Right lobe of liver (tissue), 6 donors: Measurements from ENCODE around the gene USP33. TPM values are rescaled to one million over a fixed set of nuclear protein-coding genes. Genes with fewer than 3 reads are reported as not detected.
"Not testable (repeated sequence)": the region's sequence is repeated elsewhere in the genome, so short reads cannot be mapped to it uniquely, and the experiment has no call there.

Source experiments
- ATAC-seq, 4 donors: fragments of 200-7000 bp; cut with Tn5 transposase; one replicate each; pipeline ENCODE4 v1.9.1; 2020; ENCODE audit warnings: mild to moderate bottlenecking in 4 of 4, moderate library complexity in 4 of 4
- DNase-seq, 3 donors: peaks; one replicate each; pipeline ENCODE4 v3.0.0-alpha.2; 2020
- H3K27ac ChIP-seq, 3 donors: fragments of 200-600 bp; one replicate each; pipeline ENCODE4 v1.8.0; 2022
- H3K27me3 ChIP-seq, 2 donors: fragments of 200-600 bp; one replicate each; pipeline ENCODE4 v1.8.0; 2022
- H3K36me3 ChIP-seq, 4 donors: fragments of 200-600 bp; sonication (generic) in 1 of 4; one replicate each; pipeline versions ENCODE4 v1.5.1 to v1.8.0; 2017 to 2022; ENCODE audit warnings: control low read depth in 1 of 4
- H3K4me1 ChIP-seq, 4 donors: fragments of 200-600 bp; sonication (generic) in 1 of 4; one replicate each; pipeline versions ENCODE4 v1.5.1 to v1.8.0; 2017 to 2022; ENCODE audit warnings: control low read depth in 1 of 4
- H3K4me3 ChIP-seq, 3 donors: fragments of 200-600 bp; one replicate each; pipeline ENCODE4 v1.8.0; 2022
- H3K9me3 ChIP-seq, 4 donors: fragments of 200-600 bp; sonication (generic) in 1 of 4; one replicate each; pipeline versions ENCODE4 v1.5.1 to v1.8.0; 2017 to 2022; ENCODE audit warnings: control low read depth in 1 of 4
- POLR2A ChIP-seq: fragments of 450-650 bp; IDR thresholded peaks from one replicate; pipeline ENCODE4 v1.6.1; 2017; ENCODE audit warnings: antibody characterized with exemption, mild to moderate bottlenecking
- WGBS: methylation state at CpG from one replicate; pipeline ENCODE4 v1.1.6; 2018; ENCODE audit warnings: low coverage, low lambda C conversion rate; ENCODE audit not compliant: insufficient coverage; ENCODE audit errors: missing lambda C conversion rate; 5-methylcytosine and 5-hydroxymethylcytosine counted together
- intact Hi-C, 2 donors: fragments of 100-400 bp; cut with DNase I; formaldehyde crosslinking; loops; one replicate each; pipeline versions ENCODE4 v1.11.2 to v1.14.1; 2022
- total RNA-seq, 6 experiments: library from RNA; depleted of rRNA in 2 of 6; stranded (reverse); fragments of >200 nt in 2 of 6; fragmentation: NEBNext Ultra II Directional in 3 of 6; extraction: Animal tissue kit (Norgen Biotek cat#: 25700) in 3 of 6; gene quantifications; one replicate each; pipeline versions ENCODE4 v1.1.0 to v1.2.4, GENCODE V29; 2016 to 2023
- TF ChIP-seq, protein P1 (sequence below), 4 donors: fragments of 200-600 bp in 3 of 4; fragments of 450-650 bp in 1 of 4; IDR thresholded peaks; one replicate each; pipeline versions ENCODE4 v1.5.1 to v1.8.0; 2016 to 2022; ENCODE audit warnings: antibody characterized with exemption in 4 of 4, mild to moderate bottlenecking in 2 of 4
- donor health status: DM: no; HTN: yes; CAD: no.
- donor health status: DM: no; HTN: no; CAD: no.
- donor health status: DM: no; HTN: no; CAD: no.
- donor health status: DM: no; HTN: yes; CAD: no.
- donor health status: DM: no; HTN: yes; CAD: no.

The USP33 gene
- total RNA-seq, 6 experiments from 2014 or later, result 16.5 to 31.0 (median 21.4) TPM

DNA sequence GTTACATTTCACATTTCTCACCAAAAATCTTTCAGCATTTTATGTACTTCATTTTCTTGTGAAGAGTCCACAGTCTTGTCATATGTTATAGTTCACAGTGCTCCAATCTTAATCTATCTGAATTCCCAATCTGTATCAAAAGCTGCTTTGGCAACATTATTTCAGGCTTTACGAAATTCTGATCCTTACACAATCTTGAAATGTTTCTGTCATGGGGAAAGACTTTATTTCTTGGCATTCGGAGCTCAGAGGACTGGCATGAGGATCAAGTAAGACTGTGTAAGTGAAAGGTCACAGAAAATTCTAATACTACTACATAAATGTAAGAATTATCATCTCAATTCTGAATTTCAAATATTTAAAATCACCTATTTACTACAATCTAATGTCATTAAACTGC, 2.0 kb downstream of the USP33 start:
- peak overlapping the region in 1 of 3 donors; percentile 97 for H3K4me3 ChIP-seq
- no peaks in the 10 kb centered on the region for H3K27me3 ChIP-seq
- TF ChIP-seq, protein P1, sequence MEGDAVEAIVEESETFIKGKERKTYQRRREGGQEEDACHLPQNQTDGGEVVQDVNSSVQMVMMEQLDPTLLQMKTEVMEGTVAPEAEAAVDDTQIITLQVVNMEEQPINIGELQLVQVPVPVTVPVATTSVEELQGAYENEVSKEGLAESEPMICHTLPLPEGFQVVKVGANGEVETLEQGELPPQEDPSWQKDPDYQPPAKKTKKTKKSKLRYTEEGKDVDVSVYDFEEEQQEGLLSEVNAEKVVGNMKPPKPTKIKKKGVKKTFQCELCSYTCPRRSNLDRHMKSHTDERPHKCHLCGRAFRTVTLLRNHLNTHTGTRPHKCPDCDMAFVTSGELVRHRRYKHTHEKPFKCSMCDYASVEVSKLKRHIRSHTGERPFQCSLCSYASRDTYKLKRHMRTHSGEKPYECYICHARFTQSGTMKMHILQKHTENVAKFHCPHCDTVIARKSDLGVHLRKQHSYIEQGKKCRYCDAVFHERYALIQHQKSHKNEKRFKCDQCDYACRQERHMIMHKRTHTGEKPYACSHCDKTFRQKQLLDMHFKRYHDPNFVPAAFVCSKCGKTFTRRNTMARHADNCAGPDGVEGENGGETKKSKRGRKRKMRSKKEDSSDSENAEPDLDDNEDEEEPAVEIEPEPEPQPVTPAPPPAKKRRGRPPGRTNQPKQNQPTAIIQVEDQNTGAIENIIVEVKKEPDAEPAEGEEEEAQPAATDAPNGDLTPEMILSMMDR (IDR thresholded peaks at IDR 0.05), result no peak
- no peak for TF ChIP-seq POLR2A
- DNase-seq, result no peak
- WGBS, result 12% methylated on average over 2 of the region's 2 CpGs
- H3K27ac ChIP-seq, result peak overlapping the region in 1 of 3 donors; percentile 89
- no peaks in the 10 kb centered on the region for H3K36me3 ChIP-seq
- no peaks in the 10 kb centered on the region for H3K9me3 ChIP-seq
- intact Hi-C loops, result no loop called here
- H3K4me1 ChIP-seq, result peaks cover 0 to 21% (median 4%) of the 10 kb centered on the region in 4 donors
- ATAC-seq, result peak in 2 of 4 donors; percentile 6 to 22

DNA sequence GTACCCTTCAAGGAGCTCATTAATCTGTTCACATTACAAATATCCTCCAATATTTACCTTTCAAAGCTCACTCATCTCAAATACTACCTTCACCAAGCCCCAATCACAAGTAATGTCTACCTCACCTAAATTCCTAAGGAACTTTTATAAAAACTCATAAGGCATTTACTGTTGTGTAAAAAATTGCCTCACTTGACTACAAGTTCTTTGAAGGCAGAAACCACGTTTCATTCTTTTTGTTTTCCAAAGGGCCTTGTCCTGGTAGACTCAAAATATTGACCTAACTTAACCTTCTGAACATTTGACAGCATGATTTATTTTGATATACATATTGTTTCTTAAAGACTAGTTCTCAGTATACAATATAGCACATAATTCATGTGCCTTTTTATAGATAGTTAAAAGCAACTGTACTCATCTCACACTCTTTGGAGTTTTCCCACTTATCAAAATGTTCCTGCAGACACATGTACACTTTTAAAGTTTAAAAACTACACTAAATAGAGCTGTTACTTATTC, 2.5 kb downstream of the USP33 start:
- TF ChIP-seq, protein P1 (IDR thresholded peaks at IDR 0.05), result no peak
- no peak for TF ChIP-seq POLR2A
- DNase-seq, result no peak
- no peaks in the 10 kb centered on the region for H3K36me3 ChIP-seq
- no peak overlapping the region for H3K4me3 ChIP-seq
- no peak for ATAC-seq
- intact Hi-C loops, result no loop called here
- H3K27me3 ChIP-seq, result no peaks in the 10 kb centered on the region
- WGBS, result 9% methylated on average over 1 of the region's 1 CpG
- H3K4me1 ChIP-seq, result peaks cover 0 to 21% (median 4%) of the 10 kb centered on the region in 4 donors
- no peaks in the 10 kb centered on the region for H3K9me3 ChIP-seq
- no peak overlapping the region for H3K27ac ChIP-seq

DNA sequence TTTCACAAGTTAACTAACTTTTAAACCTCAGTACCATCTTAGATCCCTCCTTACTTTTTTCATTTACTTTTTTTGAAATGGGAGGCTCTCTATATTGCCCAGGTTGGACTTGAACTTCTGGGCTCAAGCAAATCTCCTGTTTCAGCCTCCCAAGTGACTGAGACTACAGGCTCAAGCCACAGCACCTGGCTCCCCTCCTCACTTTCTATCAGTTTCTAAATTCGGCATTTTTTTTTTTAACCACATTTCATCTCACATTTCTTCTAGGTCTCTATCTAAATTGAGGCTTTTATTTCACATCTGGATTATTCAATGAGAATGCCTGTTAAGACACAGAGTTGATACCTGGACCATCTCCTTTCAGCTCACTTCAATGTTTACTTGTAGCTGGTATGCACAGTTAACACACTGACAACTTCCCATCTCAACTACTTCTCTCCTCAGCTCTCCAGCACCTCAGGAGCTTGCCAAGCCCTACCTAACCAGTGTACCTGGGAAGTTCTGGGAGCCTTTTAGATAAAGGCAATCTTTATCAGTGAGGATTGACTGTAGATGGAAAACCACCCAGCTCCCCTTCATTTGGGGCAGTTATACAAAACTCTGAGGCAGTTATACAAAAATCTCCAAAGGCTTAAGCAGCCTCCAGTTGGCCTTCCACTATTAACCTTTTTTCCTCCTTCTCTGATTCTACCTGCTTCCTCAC, 3.4 kb downstream of the USP33 start:
- H3K27ac ChIP-seq, result no peak overlapping the region
- WGBS, result 82% methylated on average over 1 of the region's 1 CpG
- intact Hi-C loops, result no loop called here

DNA sequence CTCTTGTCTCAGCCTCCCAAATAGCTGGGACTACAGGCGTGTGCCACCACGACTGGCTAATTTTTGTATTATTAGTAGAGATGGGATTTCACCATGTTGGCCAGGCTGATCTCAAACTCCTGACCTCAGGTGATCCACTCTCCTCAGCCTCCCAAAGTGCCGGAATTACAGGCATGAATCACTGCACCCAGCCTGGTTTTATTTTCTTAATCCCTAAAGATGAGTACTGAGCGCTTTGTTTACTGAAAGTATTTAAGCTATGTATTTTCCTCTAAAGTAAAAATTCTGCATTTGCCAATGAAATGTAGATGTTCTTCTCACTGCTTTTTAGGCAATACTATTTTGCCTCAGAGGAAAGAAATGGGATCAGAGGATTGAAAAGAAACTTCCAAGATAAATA, 10.2 kb downstream of the USP33 start:
- DNase-seq, ATAC-seq, H3K4me1 ChIP-seq: not testable (repeated sequence)

More for the DNA sequence above, 3.4 kb downstream of the USP33 start:
- Histone ChIP-seq H3K27me3 (no peaks in the 10 kb centered on the region), H3K36me3 (no peaks in the 10 kb centered on the region), H3K4me1 (peaks cover 0 to 21% (median 4%) of the 10 kb centered on the region in 4 donors), H3K4me3 (no peak overlapping the region), H3K9me3 (no peaks in the 10 kb centered on the region)
- no peak for TF ChIP-seq POLR2A
- TF ChIP-seq, protein P1 (IDR thresholded peaks at IDR 0.05), result no peak
- DNase-seq (no peak), ATAC-seq (no peak)

DNA sequence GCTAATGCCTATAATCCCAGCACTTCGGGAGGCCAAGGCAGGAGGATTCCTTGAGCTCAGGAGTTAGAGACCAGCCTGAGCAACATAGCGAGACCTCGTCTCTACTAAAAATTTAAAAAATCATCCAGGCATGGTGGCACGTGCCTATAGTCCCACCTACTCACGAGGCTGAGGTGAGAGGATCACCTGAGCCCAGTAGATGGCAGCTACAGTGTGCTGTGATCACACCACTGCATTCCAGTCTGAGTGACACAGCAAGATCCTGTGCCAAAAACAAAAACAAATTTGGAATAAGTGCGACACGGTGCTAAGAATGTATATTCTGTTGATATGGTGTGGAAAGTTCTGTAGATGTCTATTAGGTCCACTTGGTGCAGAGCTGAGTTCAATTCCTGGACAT, 15.1 kb downstream of the USP33 start:
- Histone ChIP-seq H3K9me3 (no peaks in the 10 kb centered on the region), H3K4me1 (peaks cover 0 to 5% (median 0%) of the 10 kb centered on the region in 4 donors), H3K27me3 (no peaks in the 10 kb centered on the region), H3K4me3 (no peak overlapping the region), H3K27ac (no peak overlapping the region), H3K36me3 (peaks cover 0 to 5% (median 0%) of the 10 kb centered on the region in 4 donors)
- no peak for DNase-seq
- peak in 2 of 4 donors; percentile 25 to 46 for ATAC-seq
- intact Hi-C loops, result no loop called here
- TF ChIP-seq POLR2A, result no peak
- TF ChIP-seq, protein P1 (IDR thresholded peaks at IDR 0.05), result no peak
- 89% methylated on average over 7 of the region's 7 CpGs for WGBS

More for the DNA sequence above, 10.2 kb downstream of the USP33 start:
- WGBS, result 95% methylated on average over 4 of the region's 4 CpGs
- H3K4me3 ChIP-seq, H3K27me3 ChIP-seq, H3K27ac ChIP-seq, H3K36me3 ChIP-seq, intact Hi-C loops, H3K9me3 ChIP-seq: not testable (repeated sequence)
